SK-N-SH treated with all-trans-retinoic acid at 6 μM for 48 hours (cell line): ENCODE measurements around the gene CD320.

Source experiments
- ATAC-seq: fragments of 200-7000 bp; cut with Tn5 transposase; 3 replicates; pipeline ENCODE4 v1.9.1; 2020; ENCODE audit warnings: mild to moderate bottlenecking, moderate library complexity
- ARNTL ChIP-seq: fragments of 450-650 bp; formaldehyde crosslinking; IDR thresholded peaks from 2 replicates; pipeline ENCODE4 v1.5.0; 2020; ENCODE audit warnings: low read depth, mild to moderate bottlenecking, moderate library complexity, borderline replicate concordance
- CSDC2 ChIP-seq: fragments of 250-450 bp; sonication (Bioruptor Pico); IDR thresholded peaks from 2 replicates; pipeline ENCODE4 v1.5.0; 2020; ENCODE audit warnings: mild to moderate bottlenecking, moderate library complexity
- ESRRG ChIP-seq: fragments of 250-450 bp; sonication (Bioruptor Pico); IDR thresholded peaks from 2 replicates; pipeline ENCODE4 v1.6.1; 2021; ENCODE audit warnings: mild to moderate bottlenecking
- GLIS3 ChIP-seq: fragments of 250-450 bp; sonication (Bioruptor Pico); IDR thresholded peaks from 2 replicates; pipeline ENCODE4 v1.5.0; 2020; ENCODE audit warnings: mild to moderate bottlenecking, moderate library complexity
- ISL1 ChIP-seq: fragments of 250-450 bp; sonication (Bioruptor Pico); IDR thresholded peaks from 2 replicates; pipeline ENCODE4 v2.1.2; 2022; ENCODE audit warnings: mild to moderate bottlenecking, moderate library complexity
- OSR1 ChIP-seq: fragments of 250-450 bp; sonication (Bioruptor Pico); IDR thresholded peaks from 2 replicates; pipeline ENCODE4 v1.8.0; 2022; ENCODE audit warnings: moderate library complexity, mild to moderate bottlenecking, inconsistent platforms
- PPARA ChIP-seq: fragments of 250-450 bp; sonication (Bioruptor Pico); IDR thresholded peaks from 2 replicates; pipeline ENCODE4 v1.5.0; 2020; ENCODE audit warnings: mild to moderate bottlenecking, borderline replicate concordance
- SNAI2 ChIP-seq: fragments of 250-450 bp; sonication (Bioruptor Pico); IDR thresholded peaks from 2 replicates; pipeline ENCODE4 v1.5.0; 2020; ENCODE audit warnings: mild to moderate bottlenecking, moderate library complexity
- TOX ChIP-seq: fragments of 250-450 bp; sonication (Bioruptor Pico); IDR thresholded peaks from 2 replicates; pipeline ENCODE4 v1.8.0; 2021; ENCODE audit warnings: mild to moderate bottlenecking, moderate library complexity, borderline replicate concordance
- ZC3H10 ChIP-seq: fragments of 250-450 bp; sonication (Bioruptor Pico); IDR thresholded peaks from 2 replicates; pipeline ENCODE4 v1.5.1; 2021; ENCODE audit warnings: mild to moderate bottlenecking, moderate library complexity
- ZFP3 ChIP-seq: fragments of 250-450 bp; sonication (Bioruptor Pico); IDR thresholded peaks from 2 replicates; pipeline ENCODE4 v1.5.0; 2020; ENCODE audit warnings: mild to moderate bottlenecking, moderate library complexity
- ZNF565 ChIP-seq: fragments of 450-650 bp; formaldehyde crosslinking; conservative IDR thresholded peaks from 2 replicates; pipeline ENCODE4 v1.5.0; 2020; ENCODE audit warnings: low read depth, mild to moderate bottlenecking, moderate library complexity
- ZNF70 ChIP-seq: fragments of 450-650 bp; formaldehyde crosslinking; IDR thresholded peaks from 2 replicates; pipeline ENCODE4 v1.5.0; 2020; ENCODE audit warnings: mild to moderate bottlenecking, moderate library complexity
- ZNF8 ChIP-seq: fragments of 450-650 bp; formaldehyde crosslinking; IDR thresholded peaks from 2 replicates; pipeline ENCODE4 v1.5.0; 2020; ENCODE audit warnings: mild to moderate bottlenecking, moderate library complexity
- TF ChIP-seq, protein P1 (sequence below): fragments of 250-450 bp; sonication (Bioruptor Pico); IDR thresholded peaks from 2 replicates; pipeline ENCODE4 v1.8.0; 2020; ENCODE audit warnings: mild to moderate bottlenecking, moderate library complexity, borderline replicate concordance
- TF ChIP-seq, protein P2 (sequence below): fragments of 250-450 bp; sonication (Bioruptor Pico); IDR thresholded peaks from 2 replicates; pipeline ENCODE4 v1.5.1; 2020; ENCODE audit warnings: low read depth, mild to moderate bottlenecking, moderate library complexity
- TF ChIP-seq, protein P3 (sequence below): fragments of 250-450 bp; sonication (Bioruptor Pico); IDR thresholded peaks from 2 replicates; pipeline ENCODE4 v1.8.0; 2021; ENCODE audit warnings: low read depth, mild to moderate bottlenecking, moderate library complexity, borderline replicate concordance
- TF ChIP-seq, protein P4 (sequence below): fragments of 250-450 bp; sonication (Bioruptor Pico); IDR thresholded peaks from 2 replicates; pipeline ENCODE4 v1.5.1; 2021; ENCODE audit warnings: mild to moderate bottlenecking, moderate library complexity
- TF ChIP-seq, protein P5 (sequence below): fragments of 250-450 bp; sonication (Bioruptor Pico); IDR thresholded peaks from 2 replicates; pipeline ENCODE4 v1.5.0; 2020; ENCODE audit warnings: mild to moderate bottlenecking, moderate library complexity

Gene CD320

GRCh38 chr19:8310342-8311055 is 2.3 kb upstream of the CD320 start:
- TF ChIP-seq ZC3H10 (CRISPR knock-in tag): no peak
- TF ChIP-seq ESRRG: no peak
- TF ChIP-seq, protein P1, sequence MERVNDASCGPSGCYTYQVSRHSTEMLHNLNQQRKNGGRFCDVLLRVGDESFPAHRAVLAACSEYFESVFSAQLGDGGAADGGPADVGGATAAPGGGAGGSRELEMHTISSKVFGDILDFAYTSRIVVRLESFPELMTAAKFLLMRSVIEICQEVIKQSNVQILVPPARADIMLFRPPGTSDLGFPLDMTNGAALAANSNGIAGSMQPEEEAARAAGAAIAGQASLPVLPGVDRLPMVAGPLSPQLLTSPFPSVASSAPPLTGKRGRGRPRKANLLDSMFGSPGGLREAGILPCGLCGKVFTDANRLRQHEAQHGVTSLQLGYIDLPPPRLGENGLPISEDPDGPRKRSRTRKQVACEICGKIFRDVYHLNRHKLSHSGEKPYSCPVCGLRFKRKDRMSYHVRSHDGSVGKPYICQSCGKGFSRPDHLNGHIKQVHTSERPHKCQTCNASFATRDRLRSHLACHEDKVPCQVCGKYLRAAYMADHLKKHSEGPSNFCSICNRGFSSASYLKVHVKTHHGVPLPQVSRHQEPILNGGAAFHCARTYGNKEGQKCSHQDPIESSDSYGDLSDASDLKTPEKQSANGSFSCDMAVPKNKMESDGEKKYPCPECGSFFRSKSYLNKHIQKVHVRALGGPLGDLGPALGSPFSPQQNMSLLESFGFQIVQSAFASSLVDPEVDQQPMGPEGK (CRISPR knock-in tag): no peak
- TF ChIP-seq, protein P2, sequence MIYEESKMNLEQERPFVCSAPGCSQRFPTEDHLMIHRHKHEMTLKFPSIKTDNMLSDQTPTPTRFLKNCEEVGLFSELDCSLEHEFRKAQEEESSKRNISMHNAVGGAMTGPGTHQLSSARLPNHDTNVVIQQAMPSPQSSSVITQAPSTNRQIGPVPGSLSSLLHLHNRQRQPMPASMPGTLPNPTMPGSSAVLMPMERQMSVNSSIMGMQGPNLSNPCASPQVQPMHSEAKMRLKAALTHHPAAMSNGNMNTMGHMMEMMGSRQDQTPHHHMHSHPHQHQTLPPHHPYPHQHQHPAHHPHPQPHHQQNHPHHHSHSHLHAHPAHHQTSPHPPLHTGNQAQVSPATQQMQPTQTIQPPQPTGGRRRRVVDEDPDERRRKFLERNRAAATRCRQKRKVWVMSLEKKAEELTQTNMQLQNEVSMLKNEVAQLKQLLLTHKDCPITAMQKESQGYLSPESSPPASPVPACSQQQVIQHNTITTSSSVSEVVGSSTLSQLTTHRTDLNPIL (CRISPR knock-in tag): no peak
- TF ChIP-seq ARNTL (CRISPR knock-in tag): no peak
- TF ChIP-seq, protein P3, sequence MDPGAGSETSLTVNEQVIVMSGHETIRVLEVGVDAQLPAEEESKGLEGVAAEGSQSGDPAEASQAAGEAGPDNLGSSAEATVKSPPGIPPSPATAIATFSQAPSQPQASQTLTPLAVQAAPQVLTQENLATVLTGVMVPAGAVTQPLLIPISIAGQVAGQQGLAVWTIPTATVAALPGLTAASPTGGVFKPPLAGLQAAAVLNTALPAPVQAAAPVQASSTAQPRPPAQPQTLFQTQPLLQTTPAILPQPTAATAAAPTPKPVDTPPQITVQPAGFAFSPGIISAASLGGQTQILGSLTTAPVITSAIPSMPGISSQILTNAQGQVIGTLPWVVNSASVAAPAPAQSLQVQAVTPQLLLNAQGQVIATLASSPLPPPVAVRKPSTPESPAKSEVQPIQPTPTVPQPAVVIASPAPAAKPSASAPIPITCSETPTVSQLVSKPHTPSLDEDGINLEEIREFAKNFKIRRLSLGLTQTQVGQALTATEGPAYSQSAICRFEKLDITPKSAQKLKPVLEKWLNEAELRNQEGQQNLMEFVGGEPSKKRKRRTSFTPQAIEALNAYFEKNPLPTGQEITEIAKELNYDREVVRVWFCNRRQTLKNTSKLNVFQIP (CRISPR knock-in tag): no peak
- no peak for TF ChIP-seq ISL1 (CRISPR knock-in tag)
- no peak for TF ChIP-seq ZNF70 (CRISPR knock-in tag)
- no peak for TF ChIP-seq SNAI2 (CRISPR knock-in tag)
- no peak for ATAC-seq

- no peak for ATAC-seq
Measured at GRCh38 chr19:8308891-8309291, 733 bp upstream of the CD320 start.

GRCh38 chr19:8307400-8307964 is 676 bp downstream of the CD320 start:
- peak; percentile 40 for ATAC-seq

More at GRCh38 chr19:8308891-8309291, 733 bp upstream of the CD320 start:
- TF ChIP-seq ZNF8 (no peak), ISL1 (CRISPR knock-in tag) (no peak), ZNF565 (no peak), PPARA (no peak), ZFP3 (no peak), ZNF70 (CRISPR knock-in tag) (no peak), ARNTL (CRISPR knock-in tag) (no peak), GLIS3 (CRISPR knock-in tag) (no peak), CSDC2 (CRISPR knock-in tag) (no peak), SNAI2 (CRISPR knock-in tag) (no peak)
- TF ChIP-seq, protein P4, sequence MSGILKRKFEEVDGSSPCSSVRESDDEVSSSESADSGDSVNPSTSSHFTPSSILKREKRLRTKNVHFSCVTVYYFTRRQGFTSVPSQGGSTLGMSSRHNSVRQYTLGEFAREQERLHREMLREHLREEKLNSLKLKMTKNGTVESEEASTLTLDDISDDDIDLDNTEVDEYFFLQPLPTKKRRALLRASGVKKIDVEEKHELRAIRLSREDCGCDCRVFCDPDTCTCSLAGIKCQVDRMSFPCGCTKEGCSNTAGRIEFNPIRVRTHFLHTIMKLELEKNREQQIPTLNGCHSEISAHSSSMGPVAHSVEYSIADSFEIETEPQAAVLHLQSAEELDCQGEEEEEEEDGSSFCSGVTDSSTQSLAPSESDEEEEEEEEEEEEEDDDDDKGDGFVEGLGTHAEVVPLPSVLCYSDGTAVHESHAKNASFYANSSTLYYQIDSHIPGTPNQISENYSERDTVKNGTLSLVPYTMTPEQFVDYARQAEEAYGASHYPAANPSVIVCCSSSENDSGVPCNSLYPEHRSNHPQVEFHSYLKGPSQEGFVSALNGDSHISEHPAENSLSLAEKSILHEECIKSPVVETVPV (CRISPR knock-in tag): no peak
- TF ChIP-seq, protein P5, sequence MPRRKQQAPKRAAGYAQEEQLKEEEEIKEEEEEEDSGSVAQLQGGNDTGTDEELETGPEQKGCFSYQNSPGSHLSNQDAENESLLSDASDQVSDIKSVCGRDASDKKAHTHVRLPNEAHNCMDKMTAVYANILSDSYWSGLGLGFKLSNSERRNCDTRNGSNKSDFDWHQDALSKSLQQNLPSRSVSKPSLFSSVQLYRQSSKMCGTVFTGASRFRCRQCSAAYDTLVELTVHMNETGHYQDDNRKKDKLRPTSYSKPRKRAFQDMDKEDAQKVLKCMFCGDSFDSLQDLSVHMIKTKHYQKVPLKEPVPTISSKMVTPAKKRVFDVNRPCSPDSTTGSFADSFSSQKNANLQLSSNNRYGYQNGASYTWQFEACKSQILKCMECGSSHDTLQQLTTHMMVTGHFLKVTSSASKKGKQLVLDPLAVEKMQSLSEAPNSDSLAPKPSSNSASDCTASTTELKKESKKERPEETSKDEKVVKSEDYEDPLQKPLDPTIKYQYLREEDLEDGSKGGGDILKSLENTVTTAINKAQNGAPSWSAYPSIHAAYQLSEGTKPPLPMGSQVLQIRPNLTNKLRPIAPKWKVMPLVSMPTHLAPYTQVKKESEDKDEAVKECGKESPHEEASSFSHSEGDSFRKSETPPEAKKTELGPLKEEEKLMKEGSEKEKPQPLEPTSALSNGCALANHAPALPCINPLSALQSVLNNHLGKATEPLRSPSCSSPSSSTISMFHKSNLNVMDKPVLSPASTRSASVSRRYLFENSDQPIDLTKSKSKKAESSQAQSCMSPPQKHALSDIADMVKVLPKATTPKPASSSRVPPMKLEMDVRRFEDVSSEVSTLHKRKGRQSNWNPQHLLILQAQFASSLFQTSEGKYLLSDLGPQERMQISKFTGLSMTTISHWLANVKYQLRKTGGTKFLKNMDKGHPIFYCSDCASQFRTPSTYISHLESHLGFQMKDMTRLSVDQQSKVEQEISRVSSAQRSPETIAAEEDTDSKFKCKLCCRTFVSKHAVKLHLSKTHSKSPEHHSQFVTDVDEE (CRISPR knock-in tag): no peak

More at GRCh38 chr19:8307400-8307964, 676 bp downstream of the CD320 start:
- TF ChIP-seq ISL1 (CRISPR knock-in tag) (no peak), ZNF70 (CRISPR knock-in tag) (no peak), ARNTL (CRISPR knock-in tag) (no peak), OSR1 (no peak), TOX (CRISPR knock-in tag) (no peak), SNAI2 (CRISPR knock-in tag) (no peak), PPARA (no peak), GLIS3 (CRISPR knock-in tag) (no peak), ESRRG (no peak), ZNF8 (no peak)
- TF ChIP-seq, protein P5 (CRISPR knock-in tag): no peak
- TF ChIP-seq, protein P1 (CRISPR knock-in tag): no peak
